T-cell (primary cell): ENCODE data around the gene SLC35B2. TPM values are rescaled to one million over a fixed set of nuclear protein-coding genes. Genes with fewer than 3 reads are reported as not detected.

ENCODE experiments used
- ATAC-seq, 4 experiments: fragments of 200-7000 bp in 3 of 4; fragments of 150-1000 bp in 1 of 4; cut with Tn5 transposase; replicated peaks in 1 of 4; 1 replicate in 3 of 4; 2 replicates in 1 of 4; pipeline ENCODE4 v1.10.0; 2021; ENCODE audit warnings: moderate library complexity in 3 of 4, mild to moderate bottlenecking in 2 of 4, moderate number of reproducible peaks in 1 of 4
- CTCF ChIA-PET, 2 donors: fragments of 300-600 bp; sonication (Branson Sonifier 250); formaldehyde crosslinking; loops; one replicate each; lab custom pipeline; 2022; ENCODE audit warnings: antibody characterized with exemption in 2 of 2; lab: Charles Lee
- POLR2A ChIA-PET, 2 donors: fragments of 300-600 bp; sonication (Branson Sonifier 250); formaldehyde crosslinking; loops; one replicate each; lab custom pipeline; 2022; ENCODE audit warnings: antibody characterized with exemption in 2 of 2; lab: Charles Lee
- DNase-seq, 35 experiments: peaks; one replicate each; pipeline versions ENCODE4 v3.0.0 to v3.0.0-alpha.2; 2013 to 2023
- H3K27ac ChIP-seq: one replicate; pipeline ENCODE4 v1.5.1; 2013; ENCODE audit warnings: low read length
- H3K27me3 ChIP-seq, 2 experiments: replicated peaks in 1 of 2; 1 replicate in 1 of 2; 2 replicates in 1 of 2; pipeline versions ENCODE4 v1.6.1 to v1.7.0; 2013; ENCODE audit warnings: low read length in 1 of 2, mixed read lengths in 1 of 2; ENCODE audit not compliant: control insufficient read depth in 2 of 2, insufficient read depth in 2 of 2; ENCODE audit errors: extremely low read depth in 1 of 2
- H3K36me3 ChIP-seq, 2 donors: 1 replicate in 1 of 2; 2 replicates in 1 of 2; pipeline versions ENCODE4 v1.6.1 to v1.7.0; 2013; ENCODE audit warnings: low read length in 1 of 2; ENCODE audit not compliant: control insufficient read depth in 2 of 2, insufficient read depth in 1 of 2; ENCODE audit errors: extremely low read depth in 1 of 2
- H3K4me1 ChIP-seq, 2 experiments: 1 replicate in 1 of 2; 2 replicates in 1 of 2; pipeline versions ENCODE4 v1.6.1 to v1.7.0; 2013; ENCODE audit warnings: low read length in 2 of 2, mixed read lengths in 1 of 2; ENCODE audit not compliant: insufficient read depth in 2 of 2, control insufficient read depth in 1 of 2; ENCODE audit errors: extremely low read depth in 1 of 2
- H3K4me3 ChIP-seq, 2 donors: 1 replicate in 1 of 2; 2 replicates in 1 of 2; pipeline versions ENCODE4 v1.5.1 to v1.7.0; 2013; ENCODE audit warnings: mild to moderate bottlenecking in 2 of 2, low read length in 1 of 2, moderate library complexity in 1 of 2; ENCODE audit not compliant: control insufficient read depth in 1 of 2; ENCODE audit errors: extremely low read depth in 1 of 2
- H3K9me3 ChIP-seq: 2 replicates; pipeline ENCODE4 v1.7.0; 2013
- H3K27ac Mint-ChIP-seq, 2 donors: one replicate each; pipeline ENCODE4 v1.8.0; 2020 to 2021; ENCODE audit warnings: mild to moderate bottlenecking in 2 of 2, mixed read lengths in 2 of 2
- H3K27me3 Mint-ChIP-seq, 2 donors: one replicate each; pipeline ENCODE4 v1.8.0; 2021 to 2022; ENCODE audit warnings: mixed read lengths in 2 of 2
- H3K36me3 Mint-ChIP-seq: one replicate; pipeline ENCODE4 v1.8.0; 2021; ENCODE audit warnings: mixed read lengths
- H3K4me1 Mint-ChIP-seq, 3 donors: one replicate each; pipeline ENCODE4 v1.8.0; 2020 to 2022; ENCODE audit warnings: mixed read lengths in 3 of 3, mild to moderate bottlenecking in 1 of 3
- H3K4me3 Mint-ChIP-seq, 3 donors: one replicate each; pipeline ENCODE4 v1.8.0; 2020 to 2022; ENCODE audit warnings: mild to moderate bottlenecking in 3 of 3, mixed read lengths in 3 of 3, moderate library complexity in 3 of 3
- H3K9me3 Mint-ChIP-seq, 3 donors: one replicate each; pipeline ENCODE4 v1.8.0; 2020 to 2022; ENCODE audit warnings: mixed read lengths in 3 of 3
- WGBS: methylation state at CpG from one replicate; pipeline ENCODE4 v1.1.5; 2013; ENCODE audit warnings: missing lambda C conversion rate; ENCODE audit not compliant: insufficient coverage; 5-methylcytosine and 5-hydroxymethylcytosine counted together
- total RNA-seq, 35 experiments: library from RNA in 6 of 35; stranded (reverse) in 6 of 35; fragments of 120-200 nt in 1 of 35; gene quantifications; one replicate each; pipeline versions ENCODE4 v1.2.1 to v1.2.4 and lab custom pipeline; 2013 to 2026

SLC35B2 gene
- total RNA-seq, 5 donors from 2014 or later (not counting 1 experiment from before 2014, with no cell fraction given): 14.6 to 21.8 (median 20.3) TPM

- no peaks in the 10 kb centered on the region for H3K27me3 Mint-ChIP-seq
- H3K4me1 Mint-ChIP-seq: peaks cover 42 to 66% (median 57%) of the 10 kb centered on the region in 3 donors
- Histone ChIP-seq H3K9me3 (no peaks in the 10 kb centered on the region), H3K27ac (peak overlapping the region; percentile 87), H3K36me3 (peaks cover 0 to 26% of the 10 kb centered on the region in 2 donors), H3K4me3 (peak overlapping the region; percentile 7 to 82), H3K4me1 (peaks cover 17 to 49% of the 10 kb centered on the region in 2 experiments), H3K27me3 (no peaks in the 10 kb centered on the region)
- no peaks in the 10 kb centered on the region for H3K9me3 Mint-ChIP-seq
- peak overlapping the region; percentile 90 to 98 for H3K27ac Mint-ChIP-seq
- ChIA-PET POLR2A (interaction anchor here (0.5 to 1.0 kb wide), 3 partner anchors 15 to 41 kb away, joined by 3 read pairs; no protein-coding TSS in a partner anchor), CTCF (interaction anchor here in 1 of 2 donors (1.5 to 2.4 kb wide), 2 partner anchors 11 to 15 kb away, joined by 6 to 7 read pairs; no protein-coding TSS in a partner anchor)
- DNase-seq (peak in 1 of 35 experiments; percentile 51), ATAC-seq (no peak)
- H3K4me3 Mint-ChIP-seq: peak overlapping the region; percentile 88 to 95 (median 93)
- WGBS: 0% methylated on average over 1 of the region's 7 CpGs
- peaks cover 12% of the 10 kb centered on the region for H3K36me3 Mint-ChIP-seq
These were observed 5.4 kb upstream of the SLC35B2 start for GRCh38 chr6:44262467-44263353.

- ChIA-PET CTCF (interaction anchor here in 1 of 2 donors (0.6 to 2.4 kb wide), 3 partner anchors 10 to 764 kb away, joined by 6 to 7 read pairs (median 7); no protein-coding TSS in a partner anchor), POLR2A (interaction anchor here (0.8 to 1.0 kb wide), 2 partner anchors 14 kb away, joined by 3 read pairs; no protein-coding TSS in a partner anchor)
- Mint-ChIP-seq H3K27ac (no peak overlapping the region), H3K4me3 (no peak overlapping the region), H3K4me1 (peaks cover 44 to 65% (median 58%) of the 10 kb centered on the region in 3 donors), H3K9me3 (no peaks in the 10 kb centered on the region), H3K27me3 (no peaks in the 10 kb centered on the region), H3K36me3 (peaks cover 12% of the 10 kb centered on the region)
- Histone ChIP-seq H3K4me3 (no peak overlapping the region), H3K36me3 (peaks cover 0 to 26% of the 10 kb centered on the region in 2 donors), H3K9me3 (no peaks in the 10 kb centered on the region), H3K27ac (no peak overlapping the region), H3K4me1 (peaks cover 20 to 56% of the 10 kb centered on the region in 2 experiments), H3K27me3 (no peaks in the 10 kb centered on the region)
- no peak for ATAC-seq
- DNase-seq: no peak
- 97% methylated on average over 8 of the region's 8 CpGs for WGBS
These were observed 4.3 kb upstream of the SLC35B2 start for GRCh38 chr6:44261581-44261980.

GRCh38 chr6:44260451-44261297, 3.3 kb upstream of the SLC35B2 start:
- ChIA-PET CTCF (interaction anchor here in 1 of 2 donors (2.4 kb wide), 1 partner anchor 13 kb away, joined by 6 read pairs; no protein-coding TSS in a partner anchor), POLR2A (no interaction called here)
- ATAC-seq (no peak), DNase-seq (no peak)
- Mint-ChIP-seq H3K4me1 (peaks cover 50 to 69% (median 60%) of the 10 kb centered on the region in 3 donors), H3K9me3 (no peaks in the 10 kb centered on the region), H3K36me3 (peaks cover 12% of the 10 kb centered on the region), H3K27ac (peak overlapping the region in 1 of 2 donors; percentile 36), H3K27me3 (no peaks in the 10 kb centered on the region), H3K4me3 (no peak overlapping the region)
- Histone ChIP-seq H3K4me3 (no peak overlapping the region), H3K36me3 (peaks cover 0 to 28% of the 10 kb centered on the region in 2 donors), H3K9me3 (no peaks in the 10 kb centered on the region), H3K27me3 (no peaks in the 10 kb centered on the region), H3K4me1 (peaks cover 22 to 61% of the 10 kb centered on the region in 2 experiments), H3K27ac (no peak overlapping the region)
- 95% methylated on average over 4 of the region's 6 CpGs for WGBS

GRCh38 chr6:44260011-44260410, 2.7 kb upstream of the SLC35B2 start:
- no peaks in the 10 kb centered on the region for H3K9me3 Mint-ChIP-seq
- no peaks in the 10 kb centered on the region for H3K27me3 Mint-ChIP-seq
- no peaks in the 10 kb centered on the region for H3K27me3 ChIP-seq
- peaks cover 12% of the 10 kb centered on the region for H3K36me3 Mint-ChIP-seq
- CTCF ChIA-PET: no interaction called here
- H3K36me3 ChIP-seq: peaks cover 3 to 35% of the 10 kb centered on the region in 2 donors
- ATAC-seq (no peak), DNase-seq (no peak)
- H3K4me1 ChIP-seq: peaks cover 22 to 63% of the 10 kb centered on the region in 2 experiments
- no peak overlapping the region for H3K27ac ChIP-seq
- WGBS: 94% methylated on average over 8 of the region's 8 CpGs
- POLR2A ChIA-PET: interaction anchor here in 1 of 2 donors (0.5 kb wide), 1 partner anchor 689 kb away, joined by 3 read pairs; no protein-coding TSS in a partner anchor
- no peak overlapping the region for H3K4me3 ChIP-seq
- H3K9me3 ChIP-seq: no peaks in the 10 kb centered on the region
- H3K4me1 Mint-ChIP-seq: peaks cover 56 to 74% (median 66%) of the 10 kb centered on the region in 3 donors
- H3K27ac Mint-ChIP-seq: peak overlapping the region in 1 of 2 donors; percentile 36
- H3K4me3 Mint-ChIP-seq: no peak overlapping the region

- ATAC-seq (no peak), DNase-seq (no peak)
- Histone ChIP-seq H3K27ac (no peak overlapping the region), H3K27me3 (no peaks in the 10 kb centered on the region), H3K9me3 (no peaks in the 10 kb centered on the region), H3K36me3 (peaks cover 7 to 45% of the 10 kb centered on the region in 2 donors), H3K4me3 (no peak overlapping the region), H3K4me1 (peaks cover 13 to 60% of the 10 kb centered on the region in 2 experiments)
- H3K27ac Mint-ChIP-seq: peak overlapping the region; percentile 84 to 93
- ChIA-PET POLR2A (no interaction called here), CTCF (no interaction called here)
- H3K36me3 Mint-ChIP-seq: peaks cover 17% of the 10 kb centered on the region
- WGBS: 100% methylated on average over 3 of the region's 3 CpGs
- peak overlapping the region; percentile 79 to 86 (median 86) for H3K4me3 Mint-ChIP-seq
- peaks cover 52 to 75% (median 63%) of the 10 kb centered on the region in 3 donors for H3K4me1 Mint-ChIP-seq
- no peaks in the 10 kb centered on the region for H3K27me3 Mint-ChIP-seq
- no peaks in the 10 kb centered on the region for H3K9me3 Mint-ChIP-seq
These were observed 1.6 kb upstream of the SLC35B2 start for GRCh38 chr6:44258921-44259320.
